Measurements from ENCODE around the gene TEX29.

TEX29 gene

GRCh38 chr13:111303559-111303958 lies 16.9 kb upstream of the TEX29 start:
- no peak overlapping the region for H3K4me3 Mint-ChIP-seq
- H3K9me3 Mint-ChIP-seq, result peaks cover 10% of the 10 kb centered on the region
- H3K36me3 Mint-ChIP-seq (ENCODE audit: low read depth), result peaks cover 68% of the 10 kb centered on the region
- DNase-seq (ENCODE audit: low spot score), result no peak
- H3K27me3 Mint-ChIP-seq (ENCODE audit: low read depth), result no peaks in the 10 kb centered on the region
- H3K4me1 Mint-ChIP-seq (ENCODE audit: low read depth), result peaks cover 21% of the 10 kb centered on the region
- H3K27ac Mint-ChIP-seq, result peak overlapping the region; percentile 82

DNA sequence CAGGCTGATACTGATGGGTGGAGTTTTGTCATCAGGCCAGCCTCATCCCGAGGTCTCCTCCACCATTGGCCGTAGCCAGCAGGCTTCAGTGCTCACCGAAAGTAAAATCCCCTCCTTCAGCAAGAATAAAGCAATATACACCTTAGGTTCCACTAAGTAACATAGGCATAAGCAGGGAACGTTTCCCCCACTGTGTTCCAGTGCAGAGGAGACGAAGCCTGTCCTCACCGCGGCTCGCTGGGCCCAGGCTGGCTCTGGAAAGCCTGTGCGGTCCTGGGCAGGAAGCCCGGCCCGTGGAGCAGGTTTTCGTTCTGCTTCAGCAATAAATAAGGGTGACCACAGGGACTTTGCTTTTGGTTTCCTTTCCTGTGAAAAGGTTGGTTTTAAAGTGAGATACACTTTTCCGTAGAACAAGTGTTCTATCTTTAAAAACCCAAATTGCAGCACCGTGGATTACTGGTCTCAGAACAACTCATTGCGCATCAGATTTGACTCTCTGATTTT lies 16.3 kb upstream of the TEX29 start:
- H3K4me3 Mint-ChIP-seq, result peak overlapping the region; percentile 61
- peak; percentile 8 for DNase-seq (ENCODE audit: low spot score)
- H3K27ac Mint-ChIP-seq, result peak overlapping the region; percentile 82
- H3K27me3 Mint-ChIP-seq (ENCODE audit: low read depth), result no peaks in the 10 kb centered on the region
- peaks cover 72% of the 10 kb centered on the region for H3K36me3 Mint-ChIP-seq (ENCODE audit: low read depth)
- peaks cover 12% of the 10 kb centered on the region for H3K9me3 Mint-ChIP-seq
- H3K4me1 Mint-ChIP-seq (ENCODE audit: low read depth), result peaks cover 21% of the 10 kb centered on the region

GRCh38 chr13:111304603-111305289 lies 15.7 kb upstream of the TEX29 start:
- H3K36me3 Mint-ChIP-seq (ENCODE audit: low read depth), result peaks cover 79% of the 10 kb centered on the region
- peaks cover 21% of the 10 kb centered on the region for H3K4me1 Mint-ChIP-seq (ENCODE audit: low read depth)

GRCh38 chr13:111312944-111313590 lies 7.4 kb upstream of the TEX29 start:
- no peak for DNase-seq (ENCODE audit: low spot score)
- Mint-ChIP-seq H3K27me3 (ENCODE audit: low read depth) (no peaks in the 10 kb centered on the region), H3K9me3 (peaks cover 26% of the 10 kb centered on the region), H3K4me3 (no peak overlapping the region), H3K36me3 (ENCODE audit: low read depth) (peaks cover 44% of the 10 kb centered on the region), H3K27ac (no peak overlapping the region), H3K4me1 (ENCODE audit: low read depth) (no peaks in the 10 kb centered on the region)

More at GRCh38 chr13:111304603-111305289, 15.7 kb upstream of the TEX29 start:
- Mint-ChIP-seq H3K9me3 (peaks cover 16% of the 10 kb centered on the region), H3K27me3 (ENCODE audit: low read depth) (no peaks in the 10 kb centered on the region), H3K4me3 (peak overlapping the region; percentile 61), H3K27ac (peak overlapping the region; percentile 82)
- no peak for DNase-seq (ENCODE audit: low spot score)

- H3K36me3 Mint-ChIP-seq (ENCODE audit: low read depth), result peaks cover 37% of the 10 kb centered on the region
- no peak for DNase-seq (ENCODE audit: low spot score)
- no peak overlapping the region for H3K4me3 Mint-ChIP-seq
- peaks cover 23% of the 10 kb centered on the region for H3K9me3 Mint-ChIP-seq
- H3K27ac Mint-ChIP-seq, result no peak overlapping the region
- no peaks in the 10 kb centered on the region for H3K27me3 Mint-ChIP-seq (ENCODE audit: low read depth)
- H3K4me1 Mint-ChIP-seq (ENCODE audit: low read depth), result no peaks in the 10 kb centered on the region
Measured at GRCh38 chr13:111313911-111314425, 6.5 kb upstream of the TEX29 start.

GRCh38 chr13:111314852-111315251 lies 5.6 kb upstream of the TEX29 start:
- Mint-ChIP-seq H3K4me3 (no peak overlapping the region), H3K9me3 (peaks cover 16% of the 10 kb centered on the region), H3K27ac (no peak overlapping the region), H3K27me3 (ENCODE audit: low read depth) (no peaks in the 10 kb centered on the region), H3K36me3 (ENCODE audit: low read depth) (peaks cover 28% of the 10 kb centered on the region), H3K4me1 (ENCODE audit: low read depth) (no peaks in the 10 kb centered on the region)
- no peak for DNase-seq (ENCODE audit: low spot score)

GRCh38 chr13:111315347-111315995 lies 5.0 kb upstream of the TEX29 start:
- Mint-ChIP-seq H3K27me3 (ENCODE audit: low read depth) (no peaks in the 10 kb centered on the region), H3K4me1 (ENCODE audit: low read depth) (no peaks in the 10 kb centered on the region), H3K27ac (no peak overlapping the region), H3K9me3 (peaks cover 10% of the 10 kb centered on the region), H3K36me3 (ENCODE audit: low read depth) (peaks cover 22% of the 10 kb centered on the region), H3K4me3 (no peak overlapping the region)
- no peak for DNase-seq (ENCODE audit: low spot score)

GRCh38 chr13:111316161-111316730 lies 4.2 kb upstream of the TEX29 start:
- Mint-ChIP-seq H3K9me3 (peaks cover 2% of the 10 kb centered on the region), H3K27ac (no peak overlapping the region), H3K36me3 (ENCODE audit: low read depth) (peaks cover 14% of the 10 kb centered on the region), H3K4me3 (no peak overlapping the region), H3K27me3 (ENCODE audit: low read depth) (no peaks in the 10 kb centered on the region), H3K4me1 (ENCODE audit: low read depth) (no peaks in the 10 kb centered on the region)
- no peak for DNase-seq (ENCODE audit: low spot score)

DNA sequence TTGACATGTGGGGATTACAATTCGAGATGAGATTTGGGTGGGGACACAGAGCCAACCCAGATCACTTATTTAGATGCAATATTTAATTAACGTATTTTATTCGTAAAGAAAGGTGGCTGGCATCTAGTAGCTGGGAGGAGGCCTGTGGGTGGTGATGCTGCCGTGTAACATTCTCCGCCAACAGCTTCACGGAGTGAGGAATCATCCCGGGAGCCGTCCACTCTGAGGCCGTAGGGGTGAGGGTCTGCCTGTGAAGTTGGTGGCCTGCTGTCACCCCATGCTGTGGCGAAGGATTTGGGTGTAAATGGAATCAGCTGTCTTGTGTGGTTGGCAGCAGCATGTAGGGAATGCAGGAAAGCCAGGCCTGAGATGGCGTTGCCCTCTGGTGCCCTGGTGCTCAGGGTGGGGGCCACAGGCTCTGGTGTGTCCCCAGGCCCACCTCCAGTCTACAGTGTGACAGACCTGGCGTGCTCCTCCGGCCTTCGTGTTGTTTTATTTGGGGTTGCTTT lies 3.3 kb upstream of the TEX29 start:
- DNase-seq (ENCODE audit: low spot score), result no peak
- H3K27ac Mint-ChIP-seq, result no peak overlapping the region

DNA sequence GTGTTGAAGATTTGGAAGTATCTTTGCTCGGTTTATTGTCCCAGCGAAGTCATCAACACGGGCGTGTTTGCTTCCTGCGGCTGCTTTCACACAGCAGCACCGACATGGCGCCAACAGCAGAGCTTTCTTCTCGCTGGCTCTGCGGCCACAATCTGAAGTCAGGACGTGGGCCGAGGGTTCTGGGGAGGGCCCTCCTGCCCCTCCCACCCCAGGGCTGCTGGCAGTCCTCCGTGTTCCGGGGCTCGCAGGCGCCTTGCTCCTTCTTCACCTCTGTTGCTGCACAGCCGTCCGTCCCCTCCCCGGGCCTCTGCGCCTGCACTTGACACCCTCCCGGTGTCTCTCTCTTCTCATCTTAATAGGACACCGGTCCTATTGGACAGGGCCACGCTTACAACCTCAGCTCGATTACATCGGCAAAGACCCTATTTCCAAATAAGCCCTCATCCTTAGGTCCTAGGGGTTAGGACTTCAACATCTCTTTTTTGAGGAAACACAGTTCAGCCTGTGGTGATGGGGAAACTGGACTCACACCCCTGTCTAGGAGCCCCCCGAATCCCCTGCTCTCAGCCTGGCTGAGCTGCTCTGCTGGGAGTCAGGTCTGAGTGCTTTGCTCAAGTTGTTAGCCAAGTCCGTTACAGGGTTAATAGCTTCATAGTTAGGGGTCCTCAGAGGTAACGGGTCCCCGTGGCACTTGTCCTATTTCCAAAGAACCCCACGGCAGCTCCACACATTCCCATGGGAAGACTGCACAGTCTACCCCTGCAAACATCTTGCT lies 2.7 kb upstream of the TEX29 start:
- no peaks in the 10 kb centered on the region for H3K27me3 Mint-ChIP-seq (ENCODE audit: low read depth)
- no peaks in the 10 kb centered on the region for H3K9me3 Mint-ChIP-seq
- H3K27ac Mint-ChIP-seq, result no peak overlapping the region
- no peak overlapping the region for H3K4me3 Mint-ChIP-seq
- peaks cover 3% of the 10 kb centered on the region for H3K36me3 Mint-ChIP-seq (ENCODE audit: low read depth)
- no peaks in the 10 kb centered on the region for H3K4me1 Mint-ChIP-seq (ENCODE audit: low read depth)
- DNase-seq (ENCODE audit: low spot score), result no peak

More for the DNA sequence above, 3.3 kb upstream of the TEX29 start:
- Mint-ChIP-seq H3K9me3 (no peaks in the 10 kb centered on the region), H3K27me3 (ENCODE audit: low read depth) (no peaks in the 10 kb centered on the region), H3K4me1 (ENCODE audit: low read depth) (no peaks in the 10 kb centered on the region), H3K36me3 (ENCODE audit: low read depth) (peaks cover 8% of the 10 kb centered on the region), H3K4me3 (no peak overlapping the region)

DNA sequence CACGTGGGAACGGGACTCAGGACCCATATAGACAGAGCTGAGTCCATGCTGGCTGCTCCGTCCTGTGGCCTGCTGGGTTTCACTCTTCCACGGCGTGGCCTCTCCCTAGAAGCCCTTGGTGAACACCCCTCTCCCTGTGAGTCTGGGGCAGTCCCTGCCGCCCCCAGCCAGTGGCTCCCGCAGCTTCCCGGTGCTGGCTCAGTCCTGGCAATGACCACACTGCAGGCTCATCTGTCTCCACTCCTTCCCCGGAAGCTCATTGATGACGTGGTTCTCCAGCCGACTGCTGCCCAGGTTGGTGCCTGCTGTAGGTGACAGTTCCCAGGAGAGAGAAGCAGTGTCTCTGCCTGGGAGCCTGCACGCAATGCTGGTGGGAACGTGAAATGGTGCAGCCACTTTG lies 2.1 kb upstream of the TEX29 start:
- Mint-ChIP-seq H3K27ac (no peak overlapping the region), H3K4me3 (no peak overlapping the region), H3K4me1 (ENCODE audit: low read depth) (no peaks in the 10 kb centered on the region)

GRCh38 chr13:111319521-111319920 lies 921 bp upstream of the TEX29 start:
- no peak overlapping the region for H3K4me3 Mint-ChIP-seq
- no peaks in the 10 kb centered on the region for H3K9me3 Mint-ChIP-seq
- H3K27me3 Mint-ChIP-seq (ENCODE audit: low read depth), result no peaks in the 10 kb centered on the region
- no peak overlapping the region for H3K27ac Mint-ChIP-seq
- peaks cover 2% of the 10 kb centered on the region for H3K4me1 Mint-ChIP-seq (ENCODE audit: low read depth)
- no peaks in the 10 kb centered on the region for H3K36me3 Mint-ChIP-seq (ENCODE audit: low read depth)
- no peak for DNase-seq (ENCODE audit: low spot score)

More for the DNA sequence above, 2.1 kb upstream of the TEX29 start:
- Mint-ChIP-seq H3K36me3 (ENCODE audit: low read depth) (no peaks in the 10 kb centered on the region), H3K27me3 (ENCODE audit: low read depth) (no peaks in the 10 kb centered on the region), H3K9me3 (no peaks in the 10 kb centered on the region)
- DNase-seq (ENCODE audit: low spot score), result no peak
